ENCODE measurements around the gene ALCAM.

ALCAM gene

DNA sequence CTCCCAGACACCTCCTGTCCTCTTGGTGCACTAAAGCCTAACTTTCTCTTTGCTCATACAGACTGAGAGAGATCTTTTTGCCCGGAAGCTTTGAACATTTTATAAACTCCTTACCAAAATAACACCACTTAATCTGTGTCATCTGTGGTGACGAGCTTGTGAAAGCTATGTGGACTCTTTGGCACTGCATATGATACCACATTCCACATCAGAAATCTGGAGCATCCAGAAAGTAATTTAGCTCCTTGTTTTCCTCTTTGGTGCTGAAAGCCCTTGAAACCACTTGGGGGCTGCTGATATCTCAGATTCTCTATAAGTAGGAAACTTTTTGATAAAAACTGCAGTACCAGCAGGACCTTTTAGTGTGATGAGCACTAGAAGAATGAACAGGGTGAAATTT is 128.3 kb downstream of the ALCAM start:
- no peak for DNase-seq (ENCODE audit: low spot score)

DNA sequence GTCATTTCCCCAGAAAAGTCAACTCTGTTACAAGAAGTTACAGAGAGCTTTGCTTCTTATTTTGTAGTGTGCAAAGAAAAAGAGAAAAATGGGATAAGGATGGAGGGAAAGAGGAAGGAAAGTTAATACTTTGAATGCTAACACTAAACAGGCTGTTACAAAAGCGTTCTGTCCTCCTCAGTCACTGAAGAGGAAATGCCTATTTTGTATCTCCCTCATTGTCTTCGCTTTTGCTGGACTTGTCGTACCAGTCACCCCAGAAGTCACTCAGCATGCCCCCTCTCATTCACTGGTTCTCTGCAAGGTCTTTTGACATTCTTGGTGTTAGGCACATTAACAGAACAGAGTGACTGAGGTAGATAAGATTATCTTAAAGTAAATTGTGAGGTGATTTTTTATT is 129.6 kb downstream of the ALCAM start:
- no peak for DNase-seq (ENCODE audit: low spot score)

GRCh38 chr3:105497386-105497785 is 130.7 kb downstream of the ALCAM start:
- no peak for DNase-seq (ENCODE audit: low spot score)

GRCh38 chr3:105499961-105500360 is 133.3 kb downstream of the ALCAM start:
- DNase-seq (ENCODE audit: low spot score) = no peak

DNA sequence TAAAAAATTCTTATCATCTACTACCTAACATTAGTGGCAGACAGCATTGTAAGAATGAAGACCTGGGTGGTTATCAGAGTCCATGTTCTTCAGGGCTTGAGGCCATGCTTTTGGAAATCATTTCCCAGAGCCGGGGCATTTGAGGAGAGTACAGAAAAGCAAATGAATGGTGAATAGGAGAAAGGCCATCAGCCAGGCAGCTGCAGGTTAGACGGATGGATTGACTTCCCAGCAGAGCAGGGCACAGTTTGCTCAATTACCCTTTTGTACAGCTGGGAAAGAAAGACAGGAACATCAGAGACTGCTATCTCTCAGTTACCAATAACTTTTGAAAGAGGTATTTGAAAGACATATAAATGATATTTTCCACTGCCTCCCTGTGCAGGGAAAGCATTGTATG is 135.6 kb downstream of the ALCAM start:
- no peak for DNase-seq (ENCODE audit: low spot score)

GRCh38 chr3:105503191-105503593 is 136.5 kb downstream of the ALCAM start:
- no peak for DNase-seq (ENCODE audit: low spot score)

- no peak for DNase-seq (ENCODE audit: low spot score)
Measured at GRCh38 chr3:105504440-105504951, 137.8 kb downstream of the ALCAM start.

DNA sequence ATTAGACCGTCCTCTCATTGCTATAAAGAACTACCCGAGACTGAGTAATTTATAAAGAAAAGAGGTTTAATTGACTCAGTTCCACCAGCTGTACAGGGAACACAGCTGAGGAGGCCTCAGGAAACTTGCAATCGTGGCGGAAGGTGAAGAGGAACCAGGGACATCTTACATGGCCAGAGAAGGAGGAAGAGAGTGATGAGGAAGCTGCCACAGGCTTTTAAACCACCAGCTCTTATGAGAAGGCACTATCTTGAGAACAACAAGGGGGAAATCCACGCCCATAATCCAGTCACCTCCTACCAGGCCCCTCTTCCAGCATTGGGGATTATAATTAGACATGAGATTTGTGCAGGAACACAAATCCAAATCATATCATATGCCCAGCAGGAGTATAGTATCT is 138.5 kb downstream of the ALCAM start:
- no peak for DNase-seq (ENCODE audit: low spot score)

DNA sequence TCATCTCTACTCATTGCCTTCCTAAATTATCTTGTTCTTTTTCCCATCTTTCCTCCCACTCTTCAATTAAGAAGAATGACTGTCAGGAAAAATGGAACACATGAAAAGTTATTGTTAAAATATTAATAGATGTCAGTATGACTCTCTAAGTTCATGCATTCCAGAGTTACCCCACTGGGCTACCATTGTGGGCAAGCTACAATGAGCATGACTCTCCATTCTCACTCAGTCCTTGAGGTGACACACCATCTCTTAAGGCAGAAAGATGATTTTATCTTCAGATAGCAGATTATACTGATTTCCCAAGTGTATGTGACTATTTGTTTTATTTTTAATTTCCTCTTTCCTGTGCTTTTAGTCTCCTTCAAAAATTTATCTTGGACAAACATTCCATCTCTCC is 144.3 kb downstream of the ALCAM start:
- peak; percentile 55 for DNase-seq (ENCODE audit: low spot score)

- DNase-seq (ENCODE audit: low spot score) = no peak
Measured at GRCh38 chr3:105512061-105512460, 145.4 kb downstream of the ALCAM start.

DNA sequence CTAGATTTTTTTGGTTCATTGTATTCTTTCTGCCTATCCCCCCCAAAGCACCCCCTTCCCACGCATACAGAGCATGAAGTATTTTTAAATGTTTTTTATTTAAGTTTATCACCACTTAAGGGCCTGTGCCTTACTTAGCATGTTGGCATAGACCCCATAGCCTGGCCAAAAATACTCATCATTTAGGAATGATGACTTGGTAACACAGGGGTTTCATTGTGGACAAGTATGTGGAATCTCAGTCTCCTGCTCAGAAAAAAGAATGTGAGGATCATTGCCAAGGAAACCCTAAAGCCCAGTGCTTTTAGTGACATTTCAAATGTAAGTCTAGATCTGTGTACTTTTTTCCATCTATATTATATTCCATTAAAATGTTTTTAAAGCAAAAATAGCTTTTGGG is 146.3 kb downstream of the ALCAM start:
- DNase-seq (ENCODE audit: low spot score) = no peak

DNA sequence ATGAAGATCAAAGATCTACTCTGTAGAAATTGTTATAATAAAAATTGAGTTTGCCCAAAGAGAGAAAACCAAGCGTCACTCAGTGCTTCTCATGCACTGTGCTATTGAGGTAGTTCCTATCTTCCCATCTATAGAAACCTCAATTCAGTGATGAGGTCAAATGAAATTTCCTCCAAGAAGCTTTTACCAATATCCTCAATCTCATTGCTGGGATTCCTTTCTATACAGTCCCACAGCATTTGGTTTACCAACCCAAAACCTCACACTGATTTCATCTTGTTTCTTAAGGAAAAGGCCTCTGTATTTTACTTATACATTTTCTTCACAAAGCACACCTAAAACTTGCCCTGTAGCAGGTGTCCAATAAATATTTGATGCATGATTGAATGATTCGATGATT is 147.2 kb downstream of the ALCAM start:
- DNase-seq (ENCODE audit: low spot score) = no peak

DNA sequence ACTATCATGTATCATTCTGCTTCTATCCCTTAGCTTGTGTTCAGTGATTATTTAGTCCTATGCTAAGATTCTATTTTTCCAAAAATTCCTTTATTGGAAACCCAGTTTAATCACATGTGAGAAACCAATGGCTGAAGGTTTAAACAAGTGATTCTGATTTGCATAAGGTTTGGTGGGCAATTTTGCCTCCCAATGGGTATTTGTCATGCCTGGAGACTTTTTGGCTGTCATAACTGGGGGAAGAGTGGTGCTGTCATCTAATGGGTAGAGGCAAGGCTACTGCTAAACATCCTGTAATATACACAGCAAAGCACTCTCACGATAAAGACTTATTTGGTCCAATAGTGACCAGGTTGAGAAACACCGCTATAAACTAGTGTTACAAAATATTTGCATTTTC is 148.7 kb downstream of the ALCAM start:
- no peak for DNase-seq (ENCODE audit: low spot score)

- no peak for DNase-seq (ENCODE audit: low spot score)
Measured at GRCh38 chr3:105516972-105517371, 150.3 kb downstream of the ALCAM start.

DNA sequence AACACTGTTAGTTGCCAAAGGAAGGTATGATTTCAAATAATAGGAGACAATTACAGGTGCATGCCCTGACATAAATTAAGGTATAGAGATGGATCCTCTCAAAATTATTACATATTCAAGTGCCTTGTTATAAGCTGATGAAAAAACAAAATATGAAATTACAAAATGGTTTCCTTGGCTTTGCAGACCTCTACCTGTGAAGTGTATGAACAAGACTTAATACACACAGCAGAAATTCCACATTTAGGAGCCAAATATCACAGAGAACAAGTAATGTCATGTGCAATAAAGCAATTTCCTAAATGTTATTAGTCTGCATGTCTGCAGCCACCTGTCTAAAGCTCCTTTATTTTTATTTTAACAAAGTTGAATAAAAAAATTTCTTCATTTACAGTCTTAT is 151.5 kb downstream of the ALCAM start:
- no peak for DNase-seq (ENCODE audit: low spot score)

DNA sequence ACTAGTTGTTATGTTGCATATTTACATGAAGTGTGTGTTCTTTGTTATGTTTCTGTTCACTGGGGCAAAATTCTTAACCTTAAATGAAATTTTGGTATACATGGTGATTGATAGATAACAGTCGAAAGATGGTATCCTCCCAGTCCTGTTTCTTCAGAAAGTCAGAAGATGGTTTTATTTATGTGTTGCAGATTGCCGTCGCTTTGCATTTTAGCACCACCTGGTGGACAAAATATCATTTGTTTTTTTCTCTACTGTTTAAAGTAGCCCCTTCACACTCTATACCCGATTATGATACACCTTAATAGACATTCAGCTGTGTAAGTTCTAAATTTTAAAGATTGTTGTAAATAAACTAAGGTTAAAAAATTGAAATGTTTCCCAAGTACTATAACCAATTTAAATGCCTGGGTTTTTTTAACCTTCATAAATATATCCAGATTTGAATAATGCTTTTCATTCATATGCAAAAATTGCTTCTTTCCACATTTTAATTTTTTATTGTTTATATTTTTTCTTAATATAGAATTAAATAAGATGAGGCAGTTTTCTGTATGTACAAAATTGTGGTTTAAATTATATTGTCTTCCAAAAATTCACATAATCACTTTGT is 152.2 kb downstream of the ALCAM start:
- DNase-seq (ENCODE audit: low spot score) = peak; percentile 85

DNA sequence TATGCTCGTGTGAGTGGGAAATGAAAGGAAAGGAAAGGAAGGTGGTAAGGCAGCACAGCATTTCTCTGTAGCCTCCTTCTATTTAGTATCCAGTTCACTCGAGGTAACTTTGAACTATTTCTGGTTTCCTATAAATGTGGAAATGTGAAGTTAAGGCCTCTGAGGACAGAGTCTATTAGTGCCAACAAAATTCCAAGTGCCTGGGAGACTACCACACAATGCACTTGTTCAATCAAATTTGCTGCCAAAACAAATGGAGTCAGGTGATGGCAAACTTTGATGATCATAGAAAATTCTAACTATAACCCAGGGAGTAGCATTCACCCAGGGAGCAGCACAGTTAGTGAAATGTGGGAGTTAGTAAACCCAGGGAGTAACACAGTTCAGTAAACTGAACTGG is 155.1 kb downstream of the ALCAM start:
- DNase-seq (ENCODE audit: low spot score) = no peak

DNA sequence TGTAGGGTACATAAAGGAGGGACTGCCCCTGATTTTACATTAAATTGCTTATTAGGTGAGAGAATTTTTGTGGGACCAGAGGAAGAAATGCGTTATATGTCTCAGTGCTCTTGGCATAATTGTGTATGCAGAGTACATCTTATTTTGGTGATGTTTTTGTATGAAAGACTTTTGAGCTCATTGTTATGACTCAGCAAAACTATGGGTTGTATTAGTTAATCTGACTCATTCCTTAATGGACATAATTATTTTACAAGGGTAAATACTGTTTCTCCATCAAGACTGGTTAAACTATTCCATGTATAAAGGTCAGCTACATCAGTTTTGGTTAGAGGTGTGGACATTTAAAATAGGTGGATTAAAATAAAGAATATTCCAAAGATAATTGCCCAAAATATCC is 156.8 kb downstream of the ALCAM start:
- no peak for DNase-seq (ENCODE audit: low spot score)

- no peak for DNase-seq (ENCODE audit: low spot score)
Measured at GRCh38 chr3:105525531-105525930, 158.8 kb downstream of the ALCAM start.

- peak; percentile 63 for DNase-seq (ENCODE audit: low spot score)
Measured at GRCh38 chr3:105526360-105527111, 159.8 kb downstream of the ALCAM start.

- DNase-seq (ENCODE audit: low spot score) = no peak
Measured at GRCh38 chr3:105527535-105527934, 160.8 kb downstream of the ALCAM start.

- DNase-seq (ENCODE audit: low spot score) = no peak
Measured at GRCh38 chr3:105527949-105528348, 161.2 kb downstream of the ALCAM start.

GRCh38 chr3:105528955-105529354 is 162.2 kb downstream of the ALCAM start:
- DNase-seq (ENCODE audit: low spot score) = no peak

DNA sequence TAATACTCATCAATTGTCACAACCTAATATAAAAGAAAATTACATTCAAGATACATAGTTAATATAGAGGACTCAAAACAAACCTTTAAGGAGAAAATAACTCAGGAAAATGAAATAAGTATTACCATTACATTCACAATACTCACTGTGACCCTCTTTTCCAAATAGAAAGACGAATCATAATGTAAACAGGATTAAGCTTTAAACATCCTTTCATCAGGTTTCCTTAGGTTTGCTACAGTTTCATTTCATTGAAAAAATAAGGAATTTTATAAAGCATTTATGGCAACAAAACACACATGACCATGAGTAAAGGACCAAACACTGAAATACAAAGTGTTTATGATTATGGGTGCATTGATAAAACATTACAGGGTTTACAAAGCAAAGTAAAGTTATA is 162.7 kb downstream of the ALCAM start:
- no peak for DNase-seq (ENCODE audit: low spot score)
